MG63 (cell line): ENCODE measurements around the gene ZNF343. TPM values are rescaled to one million over a fixed set of nuclear protein-coding genes. Genes with fewer than 3 reads are reported as not detected.
"Not testable (repeated sequence)": the region's sequence is repeated elsewhere in the genome, so short reads cannot be mapped to it uniquely, and the experiment has no call there.

Experiments used
- DNase-seq: peaks from one replicate; pipeline ENCODE4 v3.0.0-alpha.2; 2020
- H3K27me3 ChIP-seq: fragments of 250-450 bp; sonication (Bioruptor Pico); 2 replicates; pipeline ENCODE4 v1.5.1; 2020; ENCODE audit warnings: mild to moderate bottlenecking, moderate library complexity
- H3K36me3 ChIP-seq: fragments of 250-450 bp; sonication (Bioruptor Pico); 2 replicates; pipeline ENCODE4 v1.5.1; 2020; ENCODE audit warnings: mild to moderate bottlenecking, moderate library complexity
- H3K4me3 ChIP-seq: fragments of 250-450 bp; sonication (Bioruptor Pico); 2 replicates; pipeline ENCODE4 v1.5.1; 2020; ENCODE audit warnings: mild to moderate bottlenecking, moderate library complexity
- H3K9me3 ChIP-seq: fragments of 250-450 bp; sonication (Bioruptor Pico); 2 replicates; pipeline ENCODE4 v1.5.1; 2020; ENCODE audit warnings: mild to moderate bottlenecking, moderate library complexity
- total RNA-seq: library from RNA; depleted of rRNA; stranded (reverse); fragments of >200 nt; shearing (Covaris generic); gene quantifications from 2 replicates; pipeline ENCODE4 v1.2.3, GENCODE V29; 2014; ENCODE audit warnings: low replicate concordance

ZNF343 gene
- total RNA-seq, 1 experiment from 2014 or later = 3.7 TPM

DNA sequence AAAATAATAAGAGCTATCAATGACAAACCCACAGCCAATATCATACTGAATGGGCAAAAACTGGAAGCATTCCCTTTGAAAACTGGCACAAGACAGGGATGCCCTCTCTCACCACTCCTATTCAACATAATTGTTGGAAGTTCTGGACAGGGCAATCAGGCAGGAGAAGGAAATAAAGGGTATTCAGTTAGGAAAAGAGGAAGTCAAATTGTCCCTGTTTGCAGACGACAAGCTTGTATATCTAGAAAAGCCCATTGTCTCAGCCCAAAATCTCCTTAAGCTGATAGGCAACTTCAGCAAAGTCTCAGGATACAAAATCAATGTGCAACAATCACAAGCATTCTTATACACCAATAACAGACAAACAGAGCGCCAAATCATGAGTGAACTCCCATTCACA is 3.9 kb downstream of the ZNF343 start:
- not testable (repeated sequence) for DNase-seq, H3K9me3 ChIP-seq, H3K36me3 ChIP-seq, H3K4me3 ChIP-seq, H3K27me3 ChIP-seq

DNA sequence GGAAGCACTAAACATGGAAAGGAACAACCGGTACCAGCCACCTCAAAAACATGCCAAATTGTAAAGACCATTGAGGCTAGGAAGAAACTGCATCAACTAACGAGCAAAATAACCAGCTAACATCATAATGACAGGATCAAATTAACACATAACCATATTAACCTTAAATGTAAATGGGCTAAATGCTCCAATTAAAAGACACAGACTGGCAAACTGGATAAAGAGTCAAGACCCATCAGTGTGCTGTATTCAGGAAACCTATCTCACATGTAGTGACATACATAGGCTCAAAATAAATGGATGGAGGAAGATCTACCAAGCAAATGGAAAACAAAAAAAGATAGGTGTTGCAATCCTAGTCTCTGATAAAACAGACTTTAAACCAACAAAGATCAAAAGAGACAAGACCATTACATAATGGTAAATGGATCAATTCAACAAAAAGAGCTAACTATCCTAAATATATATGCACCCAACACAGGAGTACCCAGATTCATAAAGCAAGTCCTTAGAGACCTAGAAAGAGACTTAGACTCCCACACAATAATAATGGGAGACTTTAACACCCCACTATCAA is 5.8 kb downstream of the ZNF343 start:
- DNase-seq, H3K36me3 ChIP-seq, H3K27me3 ChIP-seq, H3K9me3 ChIP-seq, H3K4me3 ChIP-seq: not testable (repeated sequence)

DNA sequence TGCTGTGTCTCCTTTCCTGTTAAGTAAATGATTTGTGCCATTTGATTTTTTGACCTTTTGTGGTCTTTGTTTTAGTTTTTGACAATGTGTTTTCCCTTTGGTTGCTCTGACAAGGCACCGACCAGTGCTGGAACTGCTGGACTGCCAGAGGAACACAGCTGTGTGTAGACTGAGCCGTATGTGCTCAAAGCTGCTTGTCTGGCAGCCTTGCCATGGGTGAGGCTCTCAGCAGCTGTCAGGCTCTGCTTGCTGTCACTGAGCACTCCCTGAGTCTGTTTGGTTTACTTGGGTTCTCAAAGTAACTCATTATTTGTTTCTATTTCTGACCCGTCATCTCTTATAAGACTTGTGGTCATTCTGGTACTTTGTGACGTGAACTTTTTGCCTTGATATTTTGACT is 23.1 kb downstream of the ZNF343 start:
- H3K4me3 ChIP-seq = no peak overlapping the region
- no peak for DNase-seq
- no peaks in the 10 kb centered on the region for H3K9me3 ChIP-seq
- H3K27me3 ChIP-seq = no peaks in the 10 kb centered on the region
- peaks cover 16% of the 10 kb centered on the region for H3K36me3 ChIP-seq

DNA sequence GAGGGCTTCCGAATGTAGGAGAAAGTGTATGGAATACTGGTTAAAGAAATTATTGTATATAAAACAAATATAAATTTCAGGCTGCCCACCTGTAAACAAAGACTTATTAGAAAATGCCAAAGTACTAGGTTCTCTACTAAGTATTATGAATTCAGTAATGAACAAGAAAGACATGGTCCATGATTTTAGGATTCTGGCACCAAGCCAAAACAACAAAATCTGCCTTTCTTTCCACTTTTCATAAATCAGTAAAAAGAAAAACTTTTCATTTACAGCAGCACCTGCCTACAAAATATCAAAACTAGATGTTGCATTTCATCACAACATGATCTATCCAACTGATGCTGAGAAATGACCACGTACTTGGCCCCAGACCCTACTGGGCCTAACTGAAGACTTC is 23.6 kb downstream of the ZNF343 start:
- no peak for DNase-seq
- H3K9me3 ChIP-seq = no peaks in the 10 kb centered on the region
- no peaks in the 10 kb centered on the region for H3K27me3 ChIP-seq
- peaks cover 18% of the 10 kb centered on the region for H3K36me3 ChIP-seq
- no peak overlapping the region for H3K4me3 ChIP-seq

DNA sequence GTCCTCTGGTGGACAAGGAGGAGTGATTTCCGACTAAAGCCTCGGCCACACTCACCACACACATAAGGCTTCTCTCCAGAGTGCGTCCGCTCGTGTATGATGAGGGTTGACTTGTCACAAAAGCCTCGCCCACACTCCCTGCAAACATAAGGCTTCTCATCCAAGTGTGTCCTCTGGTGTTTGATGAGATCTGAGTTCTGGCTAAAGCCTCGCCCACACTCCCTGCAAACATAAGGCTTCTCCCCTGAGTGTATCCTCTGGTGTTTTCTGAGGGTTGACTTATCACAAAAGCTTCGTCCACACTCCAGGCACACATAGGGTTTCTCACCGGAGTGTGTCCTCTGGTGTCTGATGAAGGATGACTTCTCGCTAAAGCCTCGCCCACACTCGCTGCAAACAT is 25.2 kb downstream of the ZNF343 start:
- no peak overlapping the region for H3K4me3 ChIP-seq
- no peaks in the 10 kb centered on the region for H3K27me3 ChIP-seq
- H3K9me3 ChIP-seq = no peaks in the 10 kb centered on the region
- DNase-seq = no peak
- peaks cover 18% of the 10 kb centered on the region for H3K36me3 ChIP-seq

DNA sequence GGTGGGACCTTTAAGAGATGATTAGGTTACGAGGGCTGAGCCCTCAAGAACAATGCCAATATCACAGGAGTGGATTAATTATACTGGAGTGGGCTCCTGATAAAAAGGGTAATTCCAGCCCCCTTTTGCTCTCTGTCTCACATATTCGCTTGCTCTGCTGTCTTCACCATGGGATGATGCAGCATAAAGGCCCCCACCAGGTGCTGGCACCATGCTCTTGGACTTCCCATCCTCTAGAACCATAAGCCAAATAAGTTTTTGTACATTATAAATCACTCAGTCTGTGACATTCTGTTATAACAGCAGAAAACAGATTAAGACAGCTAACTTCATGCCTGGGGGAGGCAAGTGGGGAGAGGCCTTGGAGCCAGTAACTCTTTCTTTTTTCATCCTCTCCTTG is 28.3 kb downstream of the ZNF343 start:
- Histone ChIP-seq H3K27me3 (no peaks in the 10 kb centered on the region), H3K9me3 (no peaks in the 10 kb centered on the region), H3K4me3 (no peak overlapping the region), H3K36me3 (peaks cover 15% of the 10 kb centered on the region)
- DNase-seq = no peak

DNA sequence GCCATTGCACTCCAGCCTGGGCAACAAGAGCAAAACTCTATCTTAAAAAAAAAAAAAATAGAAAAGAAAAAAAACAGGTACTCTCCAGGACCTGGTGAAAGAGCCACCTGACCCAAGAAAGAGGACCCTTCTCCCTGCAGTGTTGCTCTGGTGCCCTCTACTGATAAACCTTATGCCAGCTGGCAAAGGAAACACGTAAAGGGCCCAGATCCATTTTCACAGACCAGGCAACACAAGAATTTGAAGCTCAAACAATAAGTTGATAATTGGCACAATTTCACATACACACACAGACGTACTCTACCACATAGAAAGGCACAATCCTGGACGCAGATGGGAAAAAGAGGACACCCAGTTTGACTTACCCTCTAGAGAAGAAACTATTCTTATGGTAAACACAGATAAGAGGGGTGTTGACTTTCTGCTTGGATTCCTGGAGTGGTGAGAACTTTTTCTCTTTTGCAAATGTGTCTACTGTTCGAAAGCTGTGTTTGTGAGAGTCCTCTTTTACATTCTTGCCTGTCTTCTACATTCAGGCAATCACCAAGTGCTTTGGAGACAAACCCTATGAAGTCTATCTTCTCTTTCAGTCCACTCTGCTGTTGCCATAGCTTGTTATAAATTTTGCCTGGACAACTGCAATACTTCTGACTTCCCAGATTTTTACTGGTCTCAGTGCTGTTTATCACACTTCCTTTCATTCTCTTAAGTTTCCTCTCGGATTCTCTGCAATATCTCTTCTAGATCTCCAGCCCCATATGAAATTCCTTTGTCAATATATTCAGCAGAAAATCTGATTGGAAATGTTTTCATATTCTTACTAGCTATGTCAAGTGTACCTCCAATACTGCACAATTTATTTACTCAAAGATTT is 31.7 kb downstream of the ZNF343 start:
- Histone ChIP-seq H3K4me3 (no peak overlapping the region), H3K9me3 (no peaks in the 10 kb centered on the region), H3K36me3 (peaks cover 2% of the 10 kb centered on the region), H3K27me3 (no peaks in the 10 kb centered on the region)
- no peak for DNase-seq

DNA sequence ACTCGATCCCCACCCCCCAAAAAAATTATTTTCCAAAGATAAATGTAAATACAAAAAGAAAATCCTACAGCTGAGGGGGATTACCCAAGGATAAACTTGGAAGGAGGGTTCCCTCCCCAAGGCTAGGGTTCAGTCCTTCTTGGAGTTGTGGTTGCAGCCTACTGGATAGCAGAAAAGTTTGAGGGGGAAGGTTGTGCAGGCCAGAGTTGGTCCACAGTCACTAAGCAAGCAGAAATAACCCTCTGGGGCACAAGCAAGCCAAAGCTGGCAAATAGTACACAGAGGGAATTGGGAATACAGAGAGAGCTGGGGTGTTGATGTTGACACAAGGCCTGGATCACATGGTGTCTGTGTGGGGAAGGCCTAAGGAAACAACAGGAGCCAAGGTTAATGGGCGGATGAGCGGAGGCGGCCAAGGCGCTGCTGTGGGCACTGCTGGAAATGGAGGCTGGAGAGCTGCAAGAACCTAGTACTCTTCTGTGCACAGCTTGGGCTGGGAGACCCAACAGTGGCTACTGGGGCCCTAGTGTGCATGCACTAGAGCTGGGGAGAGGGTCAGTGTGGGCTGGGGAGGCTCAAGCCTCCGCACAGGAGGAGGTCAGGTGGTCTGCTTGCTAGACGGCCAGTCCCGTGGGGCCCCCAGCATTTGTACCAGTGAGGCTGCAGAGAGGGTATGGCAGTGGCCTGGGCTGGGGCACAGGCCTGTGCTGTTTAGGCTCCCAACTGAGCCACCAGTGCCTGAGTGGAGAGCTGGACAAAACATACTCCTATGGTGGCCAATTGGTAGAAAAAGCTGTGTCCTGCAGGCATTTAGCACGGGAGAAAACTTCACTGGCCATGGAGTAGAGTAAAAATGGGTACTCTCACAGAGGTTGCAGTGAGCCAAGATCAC is 32.6 kb downstream of the ZNF343 start:
- DNase-seq = no peak
- Histone ChIP-seq H3K36me3 (peaks cover 2% of the 10 kb centered on the region), H3K27me3 (no peaks in the 10 kb centered on the region), H3K4me3 (no peak overlapping the region), H3K9me3 (no peaks in the 10 kb centered on the region)

DNA sequence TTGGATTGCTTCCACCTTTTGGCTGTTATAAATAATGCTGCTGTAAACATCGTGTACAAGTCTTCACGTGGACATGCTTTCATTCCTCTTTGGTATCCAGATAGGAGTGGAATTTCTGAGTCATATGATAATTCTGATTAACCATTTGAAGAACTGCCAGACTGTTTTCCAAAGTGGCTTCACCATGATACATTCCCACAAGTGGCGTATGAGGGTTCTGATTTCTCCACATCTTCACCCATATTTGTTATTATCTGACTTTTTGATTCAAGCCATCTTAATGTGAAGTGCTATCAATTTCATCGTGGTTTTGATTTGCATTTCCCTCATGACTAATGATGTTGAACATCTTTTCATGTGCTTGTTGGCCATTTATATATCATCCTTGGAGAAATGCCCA is 35.2 kb downstream of the ZNF343 start:
- no peaks in the 10 kb centered on the region for H3K9me3 ChIP-seq
- no peak for DNase-seq
- H3K4me3 ChIP-seq = no peak overlapping the region
- no peaks in the 10 kb centered on the region for H3K27me3 ChIP-seq
- H3K36me3 ChIP-seq = peaks cover 19% of the 10 kb centered on the region

DNA sequence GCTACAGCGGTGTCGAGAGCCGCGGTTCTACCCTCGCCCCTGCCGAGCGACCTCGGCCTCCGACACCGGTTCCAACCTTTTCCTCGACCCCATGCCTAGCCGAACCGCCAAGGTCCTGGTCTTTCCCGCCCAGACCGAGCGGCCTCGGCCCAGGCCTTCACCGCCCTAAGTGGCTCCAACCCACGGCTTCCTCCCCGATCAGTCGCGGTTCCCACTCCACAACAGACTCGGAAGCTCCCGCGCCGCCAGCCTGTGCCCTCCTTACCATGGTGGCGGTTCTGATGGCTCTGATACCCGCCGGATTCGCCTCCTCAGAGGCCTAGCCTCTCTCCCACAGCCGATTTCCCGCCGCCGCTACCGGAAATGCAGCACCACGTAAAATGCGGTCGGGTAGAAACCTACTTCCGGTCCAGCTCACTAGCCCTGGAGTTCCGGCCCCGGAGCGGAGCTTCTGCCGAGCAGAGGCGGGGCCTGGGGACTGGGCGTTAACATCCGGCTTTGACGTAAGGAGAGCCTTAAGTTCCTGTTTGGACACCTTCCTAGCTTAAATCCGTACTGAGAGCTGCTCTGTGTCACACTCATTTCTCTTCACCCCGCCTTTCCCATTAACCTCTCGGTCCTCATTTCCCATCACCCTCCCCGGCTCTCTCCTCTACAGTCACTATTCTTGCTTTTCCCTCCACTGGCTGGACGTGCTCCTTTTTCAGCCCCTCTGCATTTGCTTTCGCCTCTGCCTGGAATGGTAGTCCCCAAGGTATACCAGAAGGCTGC is 38.1 kb downstream of the ZNF343 start, which contains the start of gene SNRPB:
Gene SNRPB, minus strand, starts transcription at position 367 of the 771 bp plus-strand sequence. Its CDS starts 99 bp downstream, at position 268.
- Histone ChIP-seq H3K27me3 (no peaks in the 10 kb centered on the region), H3K4me3 (peak within 1 kb of the TSS; percentile 92), H3K9me3 (no peaks in the 10 kb centered on the region), H3K36me3 (peaks cover 48% of the 10 kb centered on the region)
- peak; percentile 93 for DNase-seq

DNA sequence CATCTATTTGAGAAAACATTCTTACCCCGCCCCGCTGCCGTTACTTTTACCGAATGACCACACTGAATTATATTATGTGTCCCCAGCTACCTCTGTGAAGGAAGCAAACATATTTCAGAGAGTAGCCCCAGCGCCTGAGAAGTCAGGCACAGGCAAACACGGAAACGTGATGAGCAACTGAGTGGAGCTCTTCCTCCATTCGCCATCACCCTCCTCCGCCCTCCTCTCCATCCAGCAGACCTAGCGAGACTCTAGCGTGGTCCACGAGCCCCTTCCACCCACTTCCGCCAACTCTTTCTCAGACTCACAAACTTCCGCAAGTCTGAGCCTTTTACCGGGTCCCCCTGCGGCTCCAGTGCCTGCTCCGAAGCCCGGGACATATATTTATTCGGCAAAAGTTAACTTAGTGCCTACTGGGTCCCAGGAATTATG is 38.7 kb downstream of the ZNF343 start:
- Histone ChIP-seq H3K9me3 (no peaks in the 10 kb centered on the region), H3K27me3 (no peaks in the 10 kb centered on the region), H3K36me3 (peaks cover 53% of the 10 kb centered on the region), H3K4me3 (peak overlapping the region; percentile 92)
- DNase-seq = peak; percentile 48

DNA sequence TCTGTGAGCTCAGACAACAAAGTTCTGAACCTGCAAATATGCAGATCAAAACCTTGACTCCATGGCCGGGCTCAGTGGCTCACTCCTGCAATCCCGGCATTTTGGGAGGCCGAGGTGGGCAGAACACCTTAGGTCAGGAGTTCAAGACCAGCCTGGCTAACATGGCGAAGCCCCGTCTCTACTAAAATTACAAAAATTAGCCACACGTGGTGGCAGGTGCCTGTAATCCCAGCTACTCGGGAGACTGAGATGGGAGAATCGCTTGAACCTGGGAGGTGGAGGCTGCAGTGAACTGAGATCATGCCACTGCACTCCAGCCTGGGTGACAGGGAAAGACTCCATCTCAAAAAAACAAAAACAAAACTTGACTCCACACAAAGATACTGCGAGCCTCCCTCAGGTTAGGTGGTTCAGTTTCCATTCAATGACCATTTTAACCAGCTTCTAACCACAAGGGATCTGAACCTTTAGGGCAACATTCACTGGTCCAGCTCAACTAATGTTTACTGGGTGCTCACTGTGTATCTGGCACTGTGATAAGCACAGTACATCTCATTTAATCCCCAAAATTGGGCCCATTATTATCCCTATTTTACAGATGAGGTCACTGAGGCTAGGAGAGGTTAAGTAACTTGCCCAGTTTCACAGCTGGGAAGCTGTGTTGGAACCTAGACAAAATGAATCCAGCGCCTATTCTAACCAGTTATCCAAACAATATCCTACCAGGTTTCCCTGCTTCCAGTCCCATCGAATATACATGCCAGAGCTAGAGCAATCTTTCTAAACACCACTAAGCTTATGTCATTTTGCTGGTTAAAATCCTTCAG is 39.9 kb downstream of the ZNF343 start:
- Histone ChIP-seq H3K36me3 (peaks cover 62% of the 10 kb centered on the region), H3K9me3 (no peaks in the 10 kb centered on the region), H3K4me3 (peak overlapping the region; percentile 92), H3K27me3 (no peaks in the 10 kb centered on the region)
- DNase-seq = no peak

DNA sequence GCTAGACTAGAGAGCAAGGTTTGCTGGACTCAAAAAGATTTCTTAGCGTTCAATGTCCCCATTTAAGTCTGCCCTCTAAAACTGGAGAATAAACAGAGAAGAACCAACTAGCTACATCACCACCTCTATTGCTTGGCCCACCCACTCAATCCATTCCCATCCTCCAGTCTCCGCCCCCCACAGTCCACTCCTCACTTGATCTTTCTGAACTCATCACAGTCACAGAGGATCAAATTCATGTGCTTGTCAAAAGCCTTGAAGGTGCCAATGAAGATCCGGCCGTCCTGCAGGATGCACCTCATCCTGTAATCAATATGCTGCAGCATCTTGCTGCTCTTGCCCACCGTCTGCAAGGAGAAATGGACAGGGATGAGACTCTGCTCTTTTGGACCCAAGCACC is 41.3 kb downstream of the ZNF343 start:
- H3K27me3 ChIP-seq = no peaks in the 10 kb centered on the region
- H3K36me3 ChIP-seq = peaks cover 76% of the 10 kb centered on the region
- H3K9me3 ChIP-seq = no peaks in the 10 kb centered on the region
- no peak for DNase-seq
- H3K4me3 ChIP-seq = no peak overlapping the region

DNA sequence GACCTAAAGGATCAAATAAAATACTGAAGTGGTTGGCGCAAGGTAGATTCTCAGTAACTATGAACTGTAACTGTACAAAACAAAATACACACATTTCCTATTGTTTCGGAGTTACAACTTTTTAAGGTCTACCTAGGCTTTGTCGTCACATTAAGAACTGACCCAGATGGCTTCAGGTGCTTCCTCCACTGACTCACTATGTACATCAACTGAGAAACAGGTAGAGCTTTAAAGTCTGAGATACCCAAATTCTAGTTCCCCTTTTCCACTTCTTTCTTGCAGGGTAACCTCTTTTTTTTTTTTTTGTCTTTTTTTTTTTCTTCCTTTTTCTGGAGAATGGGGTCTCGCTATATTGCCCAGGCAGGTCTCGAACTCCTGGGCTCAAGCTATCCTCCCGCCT is 43.6 kb downstream of the ZNF343 start:
- Histone ChIP-seq H3K9me3 (no peaks in the 10 kb centered on the region), H3K4me3 (no peak overlapping the region), H3K36me3 (peaks cover 96% of the 10 kb centered on the region), H3K27me3 (no peaks in the 10 kb centered on the region)
- DNase-seq = no peak

DNA sequence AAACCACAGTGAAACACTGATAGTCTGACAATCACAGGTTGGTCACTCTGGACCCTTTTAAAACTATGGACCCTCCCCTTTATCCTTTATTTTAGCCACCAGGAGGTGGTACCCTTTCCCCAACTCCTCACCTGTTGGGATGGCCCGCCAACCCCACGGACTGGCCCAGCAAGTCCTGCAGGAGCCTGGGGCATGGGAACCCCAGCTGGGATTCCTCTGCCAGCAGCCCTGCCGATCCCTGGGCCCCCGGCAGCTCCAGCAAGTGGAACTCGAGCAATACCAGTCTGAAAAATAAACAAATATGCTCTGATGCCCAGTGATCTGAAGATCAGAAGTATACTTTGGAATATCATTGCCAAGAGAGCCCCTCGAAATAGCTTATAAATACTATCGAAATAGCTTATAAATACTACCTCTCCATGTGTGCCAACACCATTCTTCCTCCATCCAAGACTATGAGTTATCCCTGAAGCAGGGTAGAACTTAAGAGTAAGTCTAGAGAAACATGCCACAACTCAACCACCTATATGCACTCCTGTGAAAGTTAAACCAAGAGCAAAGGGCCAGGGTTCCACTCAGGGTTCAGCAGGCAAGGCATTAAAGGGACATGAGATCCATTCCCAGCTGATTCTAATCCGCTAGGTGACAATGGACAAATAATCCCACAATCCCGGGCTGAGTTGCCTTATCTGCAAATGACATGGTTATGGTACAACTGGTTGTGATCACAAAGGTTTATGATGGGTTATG is 44.9 kb downstream of the ZNF343 start:
- H3K27me3 ChIP-seq = no peaks in the 10 kb centered on the region
- H3K36me3 ChIP-seq = peaks cover 89% of the 10 kb centered on the region
- no peak overlapping the region for H3K4me3 ChIP-seq
- H3K9me3 ChIP-seq = no peaks in the 10 kb centered on the region
- DNase-seq = no peak
